PC-3 (cell line): Measurements from ENCODE around the gene ARPC4. TPM values are rescaled to one million over a fixed set of nuclear protein-coding genes. Genes with fewer than 3 reads are reported as not detected.
A peak's percentile ranks its signal among the peaks of the same experiment; 100 is the strongest.

ENCODE experiments used
- ATAC-seq: fragments of 200-7000 bp; cut with Tn5 transposase; 2 replicates; pipeline ENCODE4 v1.9.1; 2020; ENCODE audit warnings: mild to moderate bottlenecking, moderate library complexity
- BruUV-seq: library from RNA; stranded (reverse); fragments of 400-500 nt; replicated peaks from 2 replicates; lab custom pipeline; 2021; lab: Mats Ljungman, UMichigan
- CTCF ChIA-PET: fragments of 300-600 bp; sonication (Branson Sonifier 250); formaldehyde crosslinking; loops from one replicate; lab custom pipeline; 2022; ENCODE audit warnings: antibody characterized with exemption; lab: Charles Lee
- POLR2A ChIA-PET: fragments of 300-600 bp; sonication (Branson Sonifier 250); formaldehyde crosslinking; loops from one replicate; lab custom pipeline; 2022; ENCODE audit warnings: antibody characterized with exemption; ENCODE audit not compliant: unreplicated experiment; lab: Charles Lee
- DNase-seq: peaks from one replicate; pipeline ENCODE4 v3.0.0-alpha.2; 2015
- H2AFZ ChIP-seq: fragments of 300-600 bp; sonication (generic); 2 replicates; pipeline ENCODE4 v1.6.0; 2016; ENCODE audit warnings: antibody characterized with exemption, low read length
- H3F3A ChIP-seq: fragments of 300-600 bp; sonication (generic); one replicate; pipeline ENCODE4 v1.6.0; 2017; ENCODE audit warnings: antibody characterized with exemption, low read length, control low read depth, mild to moderate bottlenecking; ENCODE audit not compliant: unreplicated experiment
- H3K27ac ChIP-seq: fragments of 300-600 bp; sonication (generic); 2 replicates; pipeline ENCODE4 v1.5.1; 2016; ENCODE audit warnings: mild to moderate bottlenecking, low read length
- H3K27me3 ChIP-seq: fragments of 300-600 bp; sonication (generic); 2 replicates; pipeline ENCODE4 v1.6.1; 2016; ENCODE audit warnings: low read length, mixed read lengths
- H3K36me3 ChIP-seq: fragments of 300-600 bp; sonication (generic); 2 replicates; pipeline ENCODE4 v1.6.1; 2016; ENCODE audit warnings: low read depth, mixed run types, low read length, mixed read lengths
- H3K4me1 ChIP-seq: fragments of 300-600 bp; sonication (generic); 2 replicates; pipeline ENCODE4 v1.5.1; 2016; ENCODE audit warnings: low read length; ENCODE audit not compliant: insufficient read depth
- H3K4me2 ChIP-seq: fragments of 300-600 bp; sonication (generic); 2 replicates; pipeline ENCODE4 v1.6.0; 2016; ENCODE audit warnings: low read length
- H3K4me3 ChIP-seq: fragments of 300-600 bp; sonication (generic); 2 replicates; pipeline ENCODE4 v1.5.1; 2016; ENCODE audit warnings: mild to moderate bottlenecking, low read length, mixed read lengths
- H3K79me2 ChIP-seq: fragments of 300-600 bp; sonication (generic); 2 replicates; pipeline ENCODE4 v1.6.1; 2017; ENCODE audit warnings: low read length, mixed read lengths
- H3K9ac ChIP-seq: fragments of 300-600 bp; sonication (generic); 2 replicates; pipeline ENCODE4 v1.6.0; 2016; ENCODE audit warnings: mild to moderate bottlenecking, low read length
- H3K9me2 ChIP-seq: fragments of 300-600 bp; sonication (generic); replicated peaks from 2 replicates; pipeline ENCODE4 v1.6.1; 2016; ENCODE audit warnings: mixed run types, low read length, mixed read lengths
- H3K9me3 ChIP-seq: fragments of 300-600 bp; sonication (generic); 2 replicates; pipeline ENCODE4 v1.6.1; 2016; ENCODE audit warnings: low read length, mixed read lengths
- H4K20me1 ChIP-seq: fragments of 300-600 bp; sonication (generic); 2 replicates; pipeline ENCODE4 v1.6.1; 2016; ENCODE audit warnings: low read length, mixed read lengths
- CTCF ChIP-seq: fragments of 300-600 bp; sonication (generic); conservative IDR thresholded peaks from 2 replicates; pipeline ENCODE4 v1.5.1; 2017; ENCODE audit warnings: antibody characterized with exemption, low read depth, mild to moderate bottlenecking, low read length
- EZH2 ChIP-seq: fragments of 300-600 bp; sonication (generic); IDR thresholded peaks from one replicate; pipeline ENCODE4 v1.6.1; 2017; ENCODE audit warnings: antibody characterized with exemption, mild to moderate bottlenecking, low read length; ENCODE audit not compliant: unreplicated experiment
- EZH2phosphoT487 ChIP-seq: fragments of 300-600 bp; sonication (generic); IDR thresholded peaks from 2 replicates; pipeline ENCODE4 v1.6.1; 2018; ENCODE audit warnings: mild to moderate bottlenecking, antibody characterized with exemption, low read length, borderline replicate concordance
- intact Hi-C: fragments of 100-400 bp; cut with micrococcal nuclease; formaldehyde crosslinking; loops from 2 replicates; pipeline ENCODE4 v1.9.0; 2023
- total RNA-seq: library from RNA; depleted of rRNA; stranded (reverse); fragments of >200 nt; gene quantifications from 2 replicates; pipeline ENCODE4 v1.2.3, GENCODE V29; 2014

Gene ARPC4
- total RNA-seq, 1 experiment from 2014 or later: 223 TPM

- H4K20me1 ChIP-seq: no peaks in the 10 kb centered on the region
- CTCF ChIA-PET: interaction anchor here (1.0 kb wide), 1 partner anchor 70 kb away, joined by 3 read pairs; no protein-coding TSS in a partner anchor
- intact Hi-C loops: loop anchor here (1.0 to 10.0 kb wide), 4 partner anchors 53 to 441 kb away; partner anchors contain the start of genes CRELD1 and FANCD2
- H3F3A ChIP-seq: no peaks in the 10 kb centered on the region
- peaks cover 19% of the 10 kb centered on the region for H3K4me1 ChIP-seq
- TSS peak; percentile 90 for BruUV-seq
- H3K27ac ChIP-seq: peak within 1 kb of the TSS; percentile 62
- peaks cover 14% of the 10 kb centered on the region for H3K79me2 ChIP-seq
- no peaks in the 10 kb centered on the region for H3K9me2 ChIP-seq
- DNase-seq: peak; percentile 99
- peak within 1 kb of the TSS; percentile 87 for H2AFZ ChIP-seq
- H3K4me2 ChIP-seq: peak within 1 kb of the TSS; percentile 96
- H3K27me3 ChIP-seq: no peaks in the 10 kb centered on the region
- peak within 1 kb of the TSS; percentile 78 for H3K9ac ChIP-seq
- POLR2A ChIA-PET: interaction anchor here (0.7 kb wide), 1 partner anchor 59 kb away, joined by 3 read pairs; the partner anchor contains the start of gene IL17RE
- peak within 1 kb of the TSS; percentile 90 for H3K4me3 ChIP-seq
- no peaks in the 10 kb centered on the region for H3K9me3 ChIP-seq
- H3K36me3 ChIP-seq: peaks cover 6% of the 10 kb centered on the region
- TF ChIP-seq CTCF: no peak
- TF ChIP-seq EZH2: no peak
- TF ChIP-seq EZH2phosphoT487: no peak
- ATAC-seq: peak; percentile 96
Observed at GRCh38 chr3:9843715-9844438, 51.0 kb downstream of the ARPC4 start, which contains the start of gene RPUSD3. Gene RPUSD3, minus strand, starts transcription at chr3:9844008. Its CDS starts 18 bp downstream, at chr3:9843990.

- Histone ChIP-seq H3K4me2 (no peak overlapping the region), H3K4me3 (no peak overlapping the region), H3K79me2 (peaks cover 14% of the 10 kb centered on the region), H3K27me3 (no peaks in the 10 kb centered on the region), H3K4me1 (peaks cover 19% of the 10 kb centered on the region), H3K9ac (no peak overlapping the region), H3K9me3 (no peaks in the 10 kb centered on the region), H3K36me3 (peaks cover 1% of the 10 kb centered on the region), H4K20me1 (no peaks in the 10 kb centered on the region), H3F3A (no peaks in the 10 kb centered on the region), H2AFZ (no peak overlapping the region), H3K9me2 (no peaks in the 10 kb centered on the region), H3K27ac (no peak overlapping the region)
- CTCF ChIA-PET: interaction anchor here (0.6 kb wide), 1 partner anchor 11 kb away, joined by 7 read pairs; no protein-coding TSS in a partner anchor
- DNase-seq: no peak
- intact Hi-C loops: loop anchor here (10.0 kb wide), 2 partner anchors 179 to 439 kb away; partner anchors contain the start of gene FANCD2
- no peak for ATAC-seq
- TF ChIP-seq EZH2 (no peak), CTCF (no peak), EZH2phosphoT487 (no peak)
- POLR2A ChIA-PET: no interaction called here
- no TSS peak for BruUV-seq
Observed at GRCh38 chr3:9846231-9846630, 53.3 kb downstream of the ARPC4 start.
